BLaER1 treated with 17β-estradiol and CSF1 and Interleukin-3, amounts not matched to agents 10 nM and 100 nM (cell line): Measurements from ENCODE around the gene ADAMTS10.
A peak's percentile ranks its signal among the peaks of the same experiment; 100 is the strongest.

Experiments
- H3K27ac ChIP-seq, 11 experiments: shearing (Covaris generic); formaldehyde crosslinking; 2 replicates each; pipeline ENCODE4 v1.8.1; 2022
- H3K27me3 ChIP-seq, 11 experiments: shearing (Covaris generic); formaldehyde crosslinking; 2 replicates each; pipeline ENCODE4 v1.8.1; 2022
- H3K36me3 ChIP-seq, 11 experiments: shearing (Covaris generic); formaldehyde crosslinking; 2 replicates each; pipeline ENCODE4 v1.8.1; 2022
- H3K4me1 ChIP-seq, 10 experiments: shearing (Covaris generic); formaldehyde crosslinking; 2 replicates each; pipeline ENCODE4 v1.8.1; 2022
- H3K4me2 ChIP-seq, 11 experiments: shearing (Covaris generic); formaldehyde crosslinking; 2 replicates each; pipeline ENCODE4 v1.8.1; 2022
- H3K4me3 ChIP-seq, 10 experiments: shearing (Covaris generic); formaldehyde crosslinking; 2 replicates each; pipeline ENCODE4 v1.8.1; 2022
- H3K9ac ChIP-seq, 11 experiments: shearing (Covaris generic); formaldehyde crosslinking; 2 replicates each; pipeline ENCODE4 v1.8.1; 2022
- H3K9me3 ChIP-seq, 11 experiments: shearing (Covaris generic); formaldehyde crosslinking; replicated peaks in 1 of 11; 2 replicates each; pipeline ENCODE4 v1.8.1; 2022
- H4K20me1 ChIP-seq, 11 experiments: shearing (Covaris generic); formaldehyde crosslinking; 2 replicates each; pipeline ENCODE4 v1.8.1; 2022
- Cebpa-rat ChIP-seq, 11 experiments: shearing (Covaris generic); IDR thresholded peaks; 2 replicates each; pipeline ENCODE4 v1.8.1; 2022

Gene ADAMTS10

GRCh38 chr19:8616861-8617260, 6.3 kb upstream of the ADAMTS10 start:
- no peaks in the 10 kb centered on the region for H3K9me3 ChIP-seq
- H3K4me3 ChIP-seq = no peak overlapping the region
- H3K4me2 ChIP-seq = no peak overlapping the region
- H3K27ac ChIP-seq = no peak overlapping the region
- no peaks in the 10 kb centered on the region for H4K20me1 ChIP-seq
- H3K36me3 ChIP-seq = no peaks in the 10 kb centered on the region
- H3K27me3 ChIP-seq = no peaks in the 10 kb centered on the region
- no peak for TF ChIP-seq Cebpa-rat (IDR thresholded peaks at IDR 0.05)
- H3K9ac ChIP-seq = no peak overlapping the region
- H3K4me1 ChIP-seq = peaks cover 8 to 22% (median 16%) of the 10 kb centered on the region in 10 experiments; a peak in 19 of 20 replicates

GRCh38 chr19:8615813-8616596, 5.5 kb upstream of the ADAMTS10 start:
- Histone ChIP-seq H3K9me3 (no peaks in the 10 kb centered on the region), H3K4me1 (peaks cover 8 to 27% (median 22%) of the 10 kb centered on the region in 10 experiments; a peak in 19 of 20 replicates), H4K20me1 (no peaks in the 10 kb centered on the region), H3K4me2 (no peak overlapping the region), H3K36me3 (no peaks in the 10 kb centered on the region), H3K9ac (no peak overlapping the region), H3K27ac (no peak overlapping the region), H3K27me3 (no peaks in the 10 kb centered on the region), H3K4me3 (no peak overlapping the region)
- TF ChIP-seq Cebpa-rat (IDR thresholded peaks at IDR 0.05) = no peak

- no peaks in the 10 kb centered on the region for H3K27me3 ChIP-seq
- H3K9ac ChIP-seq = no peak overlapping the region
- H3K27ac ChIP-seq = no peak overlapping the region; a peak in 1 of 22 replicates
- no peaks in the 10 kb centered on the region for H3K36me3 ChIP-seq
- H4K20me1 ChIP-seq = no peaks in the 10 kb centered on the region
- H3K9me3 ChIP-seq = no peaks in the 10 kb centered on the region
- no peak overlapping the region for H3K4me2 ChIP-seq
- TF ChIP-seq Cebpa-rat (IDR thresholded peaks at IDR 0.05) = no peak
- H3K4me3 ChIP-seq = no peak overlapping the region
- H3K4me1 ChIP-seq = peaks cover 8 to 27% (median 22%) of the 10 kb centered on the region in 10 experiments; a peak in 19 of 20 replicates
These were observed 4.5 kb upstream of the ADAMTS10 start for GRCh38 chr19:8615024-8615423.

- Histone ChIP-seq H3K4me3 (no peak overlapping the region), H3K4me1 (peaks cover 8 to 27% (median 24%) of the 10 kb centered on the region in 10 experiments; a peak in 19 of 20 replicates), H3K9me3 (no peaks in the 10 kb centered on the region), H4K20me1 (no peaks in the 10 kb centered on the region), H3K36me3 (no peaks in the 10 kb centered on the region), H3K27ac (no peak overlapping the region), H3K27me3 (no peaks in the 10 kb centered on the region), H3K4me2 (no peak overlapping the region), H3K9ac (no peak overlapping the region)
- no peak for TF ChIP-seq Cebpa-rat (IDR thresholded peaks at IDR 0.05)
These were observed 3.9 kb upstream of the ADAMTS10 start for GRCh38 chr19:8614455-8614854.

- H4K20me1 ChIP-seq = peaks cover 0 to 11% (median 5%) of the 10 kb centered on the region in 11 experiments; a peak in 7 of 22 replicates
- H3K36me3 ChIP-seq = no peaks in the 10 kb centered on the region; a peak in 1 of 22 replicates
- peak overlapping the region in 4 of 11 experiments; percentile 36 to 56 (median 40); a peak in 5 of 22 replicates for H3K27ac ChIP-seq
- peak overlapping the region in 3 of 11 experiments; percentile 7 to 46 (median 9); a peak in 3 of 22 replicates for H3K9ac ChIP-seq
- H3K4me3 ChIP-seq = no peak overlapping the region
- H3K4me2 ChIP-seq = peak overlapping the region; percentile 15 to 80 (median 57); a peak in 19 of 22 replicates
- peaks cover 22 to 43% (median 40%) of the 10 kb centered on the region in 10 experiments for H3K4me1 ChIP-seq
- no peaks in the 10 kb centered on the region for H3K9me3 ChIP-seq
- no peaks in the 10 kb centered on the region for H3K27me3 ChIP-seq
- TF ChIP-seq Cebpa-rat (IDR thresholded peaks at IDR 0.05) = no peak
These were observed 2.3 kb upstream of the ADAMTS10 start for GRCh38 chr19:8612807-8613171.

- Histone ChIP-seq H3K4me1 (peaks cover 27 to 49% (median 43%) of the 10 kb centered on the region in 10 experiments), H3K27me3 (no peaks in the 10 kb centered on the region), H4K20me1 (peaks cover 0 to 14% (median 5%) of the 10 kb centered on the region in 11 experiments; a peak in 7 of 22 replicates), H3K4me3 (no peak overlapping the region), H3K9ac (peak overlapping the region in 3 of 11 experiments; percentile 7 to 46 (median 9); a peak in 3 of 22 replicates), H3K27ac (peak overlapping the region in 6 of 11 experiments; percentile 21 to 56 (median 40); a peak in 7 of 22 replicates), H3K4me2 (peak overlapping the region; percentile 15 to 80 (median 57); a peak in 20 of 22 replicates), H3K36me3 (peaks cover 0 to 6% (median 0%) of the 10 kb centered on the region in 11 experiments; a peak in 8 of 22 replicates), H3K9me3 (no peaks in the 10 kb centered on the region)
- TF ChIP-seq Cebpa-rat (IDR thresholded peaks at IDR 0.05) = no peak
These were observed 1.6 kb upstream of the ADAMTS10 start for GRCh38 chr19:8611877-8612806.

GRCh38 chr19:8611391-8611876, 919 bp upstream of the ADAMTS10 start:
- no peak overlapping the region for H3K4me3 ChIP-seq
- peaks cover 0 to 21% (median 5%) of the 10 kb centered on the region in 11 experiments; a peak in 7 of 22 replicates for H4K20me1 ChIP-seq
- peaks cover 0 to 5% (median 1%) of the 10 kb centered on the region in 11 experiments; a peak in 8 of 22 replicates for H3K9me3 ChIP-seq
- no peak for TF ChIP-seq Cebpa-rat (IDR thresholded peaks at IDR 0.05)
- H3K9ac ChIP-seq = no peak overlapping the region
- peak overlapping the region in 8 of 11 experiments; percentile 18 to 80 (median 59); a peak in 13 of 22 replicates for H3K4me2 ChIP-seq
- H3K4me1 ChIP-seq = peaks cover 27 to 56% (median 43%) of the 10 kb centered on the region in 10 experiments
- H3K27me3 ChIP-seq = no peaks in the 10 kb centered on the region
- peak overlapping the region in 6 of 11 experiments; percentile 17 to 49 (median 30); a peak in 7 of 22 replicates for H3K27ac ChIP-seq
- peaks cover 0 to 13% (median 6%) of the 10 kb centered on the region in 11 experiments; a peak in 13 of 22 replicates for H3K36me3 ChIP-seq

GRCh38 chr19:8610936-8611300, 403 bp upstream of the ADAMTS10 start:
- H3K27me3 ChIP-seq = no peaks in the 10 kb centered on the region
- TF ChIP-seq Cebpa-rat (IDR thresholded peaks at IDR 0.05) = no peak
- peaks cover 0 to 21% (median 5%) of the 10 kb centered on the region in 11 experiments; a peak in 7 of 22 replicates for H4K20me1 ChIP-seq
- H3K27ac ChIP-seq = peak overlapping the region in 10 of 11 experiments; percentile 85 to 93 (median 90); a peak in 19 of 22 replicates
- peak overlapping the region in 6 of 11 experiments; percentile 91 to 97 (median 95); a peak in 9 of 22 replicates for H3K4me2 ChIP-seq
- H3K4me1 ChIP-seq = peaks cover 27 to 56% (median 43%) of the 10 kb centered on the region in 10 experiments
- peaks cover 0 to 19% (median 11%) of the 10 kb centered on the region in 11 experiments; a peak in 19 of 22 replicates for H3K36me3 ChIP-seq
- peak overlapping the region; percentile 70 to 90 (median 78) for H3K4me3 ChIP-seq
- peak overlapping the region in 10 of 11 experiments; percentile 84 to 93 (median 90); a peak in 19 of 22 replicates for H3K9ac ChIP-seq
- peaks cover 0 to 10% (median 6%) of the 10 kb centered on the region in 11 experiments; a peak in 18 of 22 replicates for H3K9me3 ChIP-seq
